Epidermal melanocyte (primary cell): ENCODE measurements around the gene SIRT2.
"Not testable (repeated sequence)": the region's sequence is repeated elsewhere in the genome, so short reads cannot be mapped to it uniquely, and the experiment has no call there.

Source experiments
- DNase-seq: peaks from one replicate; pipeline ENCODE4 v3.0.0; 2011; ENCODE audit warnings: low spot score; ENCODE audit not compliant: insufficient read length

Gene SIRT2

GRCh38 chr19:38830039-38830733 lies 69.2 kb downstream of the SIRT2 start:
- DNase-seq = no peak

GRCh38 chr19:38829203-38829602 lies 70.2 kb downstream of the SIRT2 start:
- not testable (repeated sequence) for DNase-seq
